Measurements from ENCODE around the gene MYDGF.
"Not testable (repeated sequence)": the region's sequence is repeated elsewhere in the genome, so short reads cannot be mapped to it uniquely, and the experiment has no call there.

MYDGF gene

DNA sequence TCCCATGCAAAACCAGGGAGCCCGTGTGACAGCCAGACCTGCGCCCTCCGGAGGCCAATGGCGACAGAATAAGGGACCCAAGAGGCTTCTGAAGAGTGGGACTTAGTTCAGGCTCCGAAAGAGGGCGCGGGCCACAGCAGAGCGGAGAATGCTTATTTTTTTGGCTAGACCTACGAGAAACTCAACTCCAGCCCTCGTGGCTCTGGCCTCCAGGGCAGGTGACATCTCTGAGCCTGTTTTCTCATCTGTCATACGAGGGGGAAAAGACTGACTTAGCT, 30.5 kb upstream of the MYDGF start:
- DNase-seq (ENCODE audit: low read depth, low spot score): no peak

DNA sequence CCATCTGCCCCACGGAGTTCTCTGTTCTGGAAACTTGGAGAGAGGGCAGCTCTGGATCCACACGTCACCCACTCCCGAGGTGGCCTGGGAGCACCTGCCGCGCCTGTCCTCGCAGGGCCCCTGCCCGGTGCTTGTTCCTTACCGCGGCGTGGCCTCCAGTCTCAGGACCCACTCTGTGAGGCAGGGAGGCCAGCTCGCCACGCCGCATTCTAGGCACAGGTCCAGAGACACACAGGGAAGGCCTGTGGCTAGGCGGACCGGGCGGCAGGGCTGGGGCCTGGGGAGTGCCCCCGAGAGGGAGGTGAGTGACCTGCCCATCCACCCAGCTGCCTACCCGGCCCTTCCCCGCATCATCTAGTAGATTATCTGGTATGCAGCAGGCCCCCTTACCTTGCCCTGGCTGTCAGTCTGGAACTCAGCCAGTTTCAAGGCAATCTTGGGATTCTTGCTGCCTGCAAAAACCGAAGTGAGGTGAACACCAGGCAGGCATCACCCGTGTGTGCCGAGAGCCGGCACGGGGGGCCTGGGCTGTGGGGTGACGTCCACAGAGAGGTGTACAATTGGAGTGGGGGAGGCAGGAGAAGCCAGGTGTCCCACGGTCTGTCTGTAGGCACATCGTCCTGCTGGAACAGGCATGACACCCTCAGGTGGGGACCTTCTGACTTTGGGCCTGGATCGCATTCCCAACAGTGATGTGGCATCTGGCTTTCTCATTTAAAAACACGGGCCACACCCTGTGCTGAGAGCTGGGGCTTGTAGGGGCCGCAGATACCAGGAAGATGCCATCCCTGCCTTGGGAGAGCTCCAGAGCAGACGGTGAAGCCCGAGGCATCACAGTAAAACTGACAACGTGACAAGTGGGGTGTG, 29.9 kb upstream of the MYDGF start:
- DNase-seq (ENCODE audit: low read depth, low spot score): no peak

DNA sequence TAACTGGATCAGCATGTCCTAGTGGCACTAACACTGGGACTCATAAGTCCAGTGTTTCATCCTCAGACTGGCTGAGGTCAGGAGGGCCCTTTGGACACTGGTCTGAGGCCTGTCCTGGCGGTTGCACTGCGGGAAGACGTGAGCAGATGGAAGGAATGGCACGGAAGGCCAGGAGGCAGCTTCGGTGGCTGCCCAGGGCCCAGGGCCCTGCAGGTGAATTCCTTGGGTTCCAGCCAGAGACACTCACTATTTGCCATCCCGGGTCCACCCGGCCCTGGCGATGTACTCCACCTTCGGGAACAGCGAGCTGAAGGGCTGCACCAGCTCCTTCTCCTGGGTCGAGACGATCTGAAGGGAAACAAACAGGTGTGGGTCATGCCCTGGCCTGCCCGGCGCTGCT, 27.2 kb upstream of the MYDGF start:
- DNase-seq (ENCODE audit: low read depth, low spot score): no peak

DNA sequence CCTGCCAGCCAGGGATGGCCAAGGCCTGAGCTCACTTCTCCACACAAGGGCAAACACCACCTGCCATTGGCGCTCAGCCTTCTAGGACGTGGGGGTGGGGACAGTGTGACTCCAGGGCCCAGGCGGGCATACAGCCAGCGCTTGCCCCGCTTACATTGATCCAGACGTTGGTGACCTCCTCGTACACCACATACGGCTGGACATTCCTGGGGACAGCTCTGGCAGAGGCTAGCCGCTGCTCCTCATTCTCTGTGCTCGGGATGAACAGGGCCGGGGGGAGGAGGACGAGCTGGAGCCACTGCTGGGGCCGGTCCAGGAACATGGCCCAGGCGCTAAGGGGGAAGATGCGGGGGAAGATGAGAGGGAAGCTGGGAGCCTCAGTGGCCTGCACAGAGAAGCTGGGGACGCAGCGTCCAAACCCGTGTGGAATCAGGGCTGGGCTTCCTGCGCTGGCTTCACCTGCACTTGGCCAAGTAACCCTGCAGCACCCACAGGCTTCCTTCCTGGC, 25.1 kb upstream of the MYDGF start:
- no peak for DNase-seq (ENCODE audit: low read depth, low spot score)

DNA sequence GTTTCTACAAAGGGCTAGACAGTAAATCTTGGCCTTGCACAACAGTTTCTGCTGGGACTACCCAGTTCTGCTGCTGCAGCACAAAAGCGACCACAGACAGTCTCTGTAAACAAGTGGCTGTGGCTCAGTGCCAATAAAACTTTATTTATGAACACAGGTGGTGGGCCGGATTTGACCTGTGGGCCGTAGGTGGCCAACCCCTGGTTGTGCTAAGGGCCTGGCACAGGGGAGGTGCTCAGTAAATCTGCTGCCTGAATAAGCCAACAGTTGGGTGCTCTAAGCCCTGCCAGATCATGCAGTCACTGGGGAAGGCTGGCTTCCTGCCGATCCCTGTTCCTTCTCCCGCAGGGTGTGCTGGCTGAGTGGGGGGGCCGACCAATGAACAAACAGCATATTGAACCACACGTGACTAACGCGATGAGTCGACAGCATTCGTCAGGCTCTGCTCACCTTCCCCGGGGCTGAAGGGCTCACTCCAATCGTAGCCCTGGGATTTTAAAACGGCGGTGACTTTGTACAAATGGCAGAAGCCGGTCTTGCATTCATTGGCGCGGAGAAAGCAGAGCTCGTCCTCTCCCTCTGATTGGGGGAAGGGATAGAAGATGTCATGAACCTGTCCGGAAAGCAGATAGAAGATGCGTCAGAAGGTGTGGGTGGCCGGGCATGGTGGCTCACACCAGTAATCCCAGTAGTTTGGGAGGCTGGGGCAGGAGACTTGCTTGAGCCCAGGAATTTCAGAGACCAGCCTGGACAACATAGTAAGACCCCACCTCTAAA, 24.3 kb upstream of the MYDGF start:
- DNase-seq (ENCODE audit: low read depth, low spot score): peak; percentile 92

DNA sequence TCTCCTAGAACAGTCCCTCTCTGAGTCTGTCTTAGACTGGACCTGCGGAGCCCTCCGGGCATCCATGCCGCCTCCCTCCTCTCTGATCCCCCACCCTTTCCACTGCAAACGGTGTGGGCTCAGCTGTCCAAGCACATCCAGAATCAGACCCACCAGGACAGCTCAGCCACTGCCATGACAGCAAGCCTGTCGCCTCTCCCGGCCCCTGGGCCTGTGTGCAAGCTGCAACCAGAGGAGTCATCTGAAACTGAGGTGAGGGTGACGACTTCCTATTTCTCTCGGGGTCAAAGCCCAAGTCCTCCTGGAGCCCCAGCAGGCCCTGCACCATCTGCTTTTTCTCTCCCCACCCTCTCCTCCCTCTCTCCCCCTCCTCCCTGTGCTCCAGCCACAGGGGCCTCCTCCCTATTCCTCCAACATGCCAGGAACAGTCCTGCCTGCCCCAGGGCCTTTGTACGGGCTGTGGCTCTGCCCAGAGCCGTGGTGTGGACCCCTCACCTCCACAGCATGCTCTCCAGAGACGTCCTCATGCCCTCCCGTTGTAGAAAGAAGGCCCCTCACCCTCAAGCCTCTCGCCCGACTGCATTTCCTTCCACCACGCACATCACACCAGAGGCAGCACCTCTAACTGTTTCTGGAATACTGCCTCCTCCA, 23.5 kb upstream of the MYDGF start:
- no peak for DNase-seq (ENCODE audit: low read depth, low spot score)

DNA sequence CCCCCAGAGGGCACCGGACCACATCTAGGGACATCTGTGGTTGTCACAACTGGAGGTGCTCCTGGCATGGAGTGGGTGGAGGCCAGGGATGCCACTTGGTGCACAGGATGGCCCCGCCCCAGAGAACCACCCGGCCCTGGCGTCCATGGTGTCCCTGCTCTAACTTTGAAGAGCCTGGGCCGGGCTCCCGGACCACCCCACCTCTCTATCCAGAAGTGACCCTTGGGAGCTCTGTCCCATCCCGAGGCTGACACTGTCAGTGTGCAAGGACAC, 22.9 kb upstream of the MYDGF start:
- no peak for DNase-seq (ENCODE audit: low read depth, low spot score)

DNA sequence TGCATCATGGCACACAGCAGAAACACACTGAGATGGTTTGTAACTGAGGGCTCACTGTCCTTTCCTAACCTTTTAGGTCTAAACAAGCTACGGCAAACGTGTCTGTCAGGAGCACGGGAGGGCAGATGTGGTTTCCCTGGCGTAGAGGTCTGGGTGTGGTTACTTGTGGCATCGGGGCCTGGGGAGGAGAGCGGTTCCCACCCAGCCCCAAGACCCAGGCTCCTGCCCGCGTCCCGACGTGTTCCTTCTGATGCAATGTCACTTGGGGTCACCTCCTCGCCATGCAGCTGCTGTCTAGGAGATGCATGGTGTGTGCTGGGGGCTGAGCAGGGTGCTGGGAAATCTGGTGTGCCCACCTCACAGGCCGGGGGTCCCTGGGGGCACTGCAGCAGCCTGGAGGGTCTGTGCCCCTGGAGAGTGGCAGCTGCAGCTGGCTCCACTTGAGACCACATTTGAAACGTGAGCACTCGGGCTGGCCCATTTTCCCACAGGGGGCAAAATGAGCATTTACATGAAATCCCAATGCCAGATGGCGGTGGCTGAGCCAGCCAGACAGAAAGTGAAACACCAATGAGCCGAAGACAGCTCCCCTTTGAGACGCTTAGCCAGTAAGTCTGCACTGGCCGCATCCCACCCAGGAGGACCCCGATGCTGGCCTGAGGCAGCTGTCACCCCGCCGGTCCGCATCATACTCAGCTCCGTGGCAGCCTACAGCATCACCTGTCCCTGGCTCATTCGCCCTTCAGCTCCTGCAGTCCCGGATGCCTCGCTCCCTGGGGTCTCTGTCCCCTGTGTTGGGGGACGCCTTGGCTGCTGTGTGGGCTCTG, 22.3 kb upstream of the MYDGF start:
- no peak for DNase-seq (ENCODE audit: low read depth, low spot score)

DNA sequence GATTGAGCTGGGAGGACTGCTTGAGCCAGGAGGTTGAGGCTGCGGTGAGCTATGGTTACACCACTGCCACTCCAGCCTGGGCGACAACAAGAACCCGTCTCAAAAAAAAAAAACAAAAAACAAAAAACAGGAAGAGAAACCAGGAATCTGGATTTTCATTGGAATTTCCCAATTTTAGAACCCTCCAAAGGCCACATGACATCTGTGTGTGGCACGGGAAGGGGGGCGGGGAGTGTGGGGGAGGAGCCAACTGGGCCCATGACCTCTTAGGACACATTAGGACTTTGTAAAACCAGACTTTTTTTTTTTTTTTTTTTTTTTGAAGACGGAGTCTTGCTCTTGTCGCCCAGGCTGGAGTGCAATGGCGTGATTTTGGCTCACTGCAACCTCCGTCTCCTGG, 21.2 kb upstream of the MYDGF start:
- no peak for DNase-seq (ENCODE audit: low read depth, low spot score)

DNA sequence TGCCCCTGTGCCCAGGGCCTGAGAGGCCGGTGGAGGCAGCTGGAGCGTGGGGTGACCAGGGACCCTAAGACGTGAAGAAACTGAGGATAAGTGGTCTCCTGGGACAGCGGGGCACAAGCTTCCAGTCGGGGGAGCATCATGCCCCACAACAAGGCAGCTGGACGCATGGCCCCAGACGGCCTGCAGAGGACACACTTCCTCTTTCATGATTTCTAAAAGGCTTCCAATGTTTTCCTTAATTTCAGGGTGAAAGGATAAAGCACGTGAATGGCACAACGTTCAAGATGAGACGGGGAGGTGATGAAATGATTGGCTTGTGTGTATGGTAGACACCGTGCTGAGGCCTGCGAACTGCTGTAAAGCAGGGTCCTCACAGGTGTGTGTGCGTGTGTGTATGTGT, 20.2 kb upstream of the MYDGF start:
- no peak for DNase-seq (ENCODE audit: low read depth, low spot score)

DNA sequence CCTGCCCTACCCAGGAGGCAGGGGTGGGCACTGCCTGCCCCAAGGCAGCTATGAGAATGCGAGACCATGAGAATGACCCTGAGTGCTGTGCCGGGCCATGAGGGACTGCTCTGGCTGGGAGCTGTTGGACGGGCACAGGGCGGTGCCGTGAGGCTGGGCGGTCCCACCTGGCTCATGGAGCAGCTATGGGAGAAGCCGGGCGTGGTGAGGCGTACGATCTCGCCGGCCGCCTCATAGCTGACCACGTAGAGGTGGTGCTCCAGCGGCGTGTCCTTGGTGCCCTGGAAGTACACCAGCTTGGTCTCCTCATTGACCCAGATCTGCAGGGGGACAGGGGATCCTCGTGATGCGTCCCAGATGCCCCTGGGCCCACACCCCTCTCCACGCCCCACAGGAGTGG, 19.3 kb upstream of the MYDGF start:
- DNase-seq (ENCODE audit: low read depth, low spot score): no peak

DNA sequence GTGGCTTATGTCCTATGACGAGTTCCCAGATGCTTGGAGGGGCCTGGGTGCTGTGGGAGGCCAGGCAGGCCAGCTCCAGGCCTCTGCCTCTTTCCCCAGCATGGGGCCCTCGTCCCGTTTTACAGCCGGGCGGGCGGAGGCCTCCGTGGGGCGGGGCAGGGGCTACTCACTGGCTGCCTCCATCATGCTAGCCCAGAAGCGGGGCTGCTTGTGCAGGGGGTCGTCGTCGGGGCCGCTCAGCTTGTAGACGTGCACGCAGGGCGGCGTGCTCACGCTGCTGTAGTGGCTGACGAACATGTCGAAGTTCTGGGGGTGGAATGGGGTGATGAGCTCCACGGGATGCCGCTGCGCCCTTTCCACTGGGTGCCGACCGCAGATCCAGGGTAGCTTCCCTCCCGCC, 18.4 kb upstream of the MYDGF start:
- DNase-seq (ENCODE audit: low read depth, low spot score): no peak

DNA sequence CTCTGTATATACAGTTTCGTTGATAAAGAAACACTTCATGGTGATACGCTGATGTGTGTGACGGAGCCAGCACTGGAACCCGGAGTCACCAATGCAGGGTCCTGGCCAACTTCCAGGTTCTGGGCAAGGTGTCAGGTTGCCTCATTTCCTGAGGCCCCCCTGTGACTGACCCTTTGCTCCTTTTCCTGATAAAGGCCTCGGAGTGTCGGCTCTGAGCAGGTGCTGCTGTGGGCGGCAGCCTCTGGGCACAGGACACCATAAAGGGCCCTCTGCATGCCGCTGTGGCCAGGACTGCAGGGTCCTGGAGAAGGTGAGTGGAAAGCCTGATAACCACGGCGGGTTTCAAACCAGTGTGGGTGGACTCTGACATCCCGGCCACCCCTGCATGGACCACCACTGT, 17.3 kb upstream of the MYDGF start:
- no peak for DNase-seq (ENCODE audit: low read depth, low spot score)

DNA sequence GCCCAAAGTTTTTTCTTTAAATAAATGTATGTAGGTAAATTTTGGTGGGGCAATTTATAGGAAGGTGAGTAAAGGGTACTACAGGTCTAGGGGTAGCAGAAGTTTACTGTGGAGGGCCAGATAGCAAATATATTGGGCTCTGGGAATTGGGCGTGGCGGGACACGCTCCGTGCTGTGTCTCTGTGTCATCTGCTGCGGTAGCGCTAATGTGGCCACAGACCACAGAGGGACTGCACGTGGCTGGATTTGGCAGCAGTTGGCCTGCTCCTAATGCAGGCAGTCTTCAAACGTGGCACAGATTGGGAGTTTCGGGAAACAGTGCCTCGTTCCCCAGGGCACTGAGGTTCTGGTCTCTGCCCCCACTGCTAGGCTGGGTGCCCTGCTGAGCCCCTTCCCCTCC, 16.6 kb upstream of the MYDGF start:
- DNase-seq (ENCODE audit: low read depth, low spot score): no peak

DNA sequence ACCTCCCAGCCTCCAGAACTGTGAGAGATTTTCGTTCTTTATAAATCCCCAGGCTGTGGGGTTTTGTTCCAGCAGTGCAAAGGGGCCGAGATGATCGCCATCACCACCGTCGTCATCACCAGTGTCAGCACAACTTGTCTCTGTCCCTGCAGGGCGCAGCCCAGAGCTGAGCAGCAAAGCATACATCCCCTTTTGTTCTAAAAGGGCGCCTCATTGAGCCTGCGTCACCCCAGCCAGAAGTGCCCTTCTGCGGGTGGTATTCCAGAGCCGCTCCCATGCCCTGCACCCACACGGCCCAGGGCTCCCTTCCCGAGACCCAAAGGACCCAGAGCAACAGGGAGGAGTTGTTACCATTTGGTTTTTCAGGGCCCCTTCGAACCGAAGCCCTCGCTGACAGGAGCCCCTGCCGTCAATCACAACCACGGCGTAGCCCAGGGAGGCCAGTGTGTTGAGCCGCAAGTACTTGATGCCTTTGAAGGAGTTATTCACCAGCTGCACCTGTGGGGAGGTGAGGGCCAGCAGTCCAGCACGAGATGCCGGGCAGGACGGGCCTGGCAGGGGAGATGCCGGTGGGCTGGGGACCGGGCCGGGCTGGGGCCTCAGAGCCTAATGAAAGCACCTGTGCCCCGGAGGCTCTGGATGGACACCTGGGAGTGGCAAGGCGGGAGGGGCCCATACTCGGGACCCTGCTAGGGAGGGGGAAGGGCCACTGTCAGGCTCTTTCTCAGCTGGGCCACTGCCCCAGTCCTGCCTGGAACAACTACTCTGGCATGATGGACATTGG, 14.4 kb upstream of the MYDGF start:
- no peak for DNase-seq (ENCODE audit: low read depth, low spot score)

DNA sequence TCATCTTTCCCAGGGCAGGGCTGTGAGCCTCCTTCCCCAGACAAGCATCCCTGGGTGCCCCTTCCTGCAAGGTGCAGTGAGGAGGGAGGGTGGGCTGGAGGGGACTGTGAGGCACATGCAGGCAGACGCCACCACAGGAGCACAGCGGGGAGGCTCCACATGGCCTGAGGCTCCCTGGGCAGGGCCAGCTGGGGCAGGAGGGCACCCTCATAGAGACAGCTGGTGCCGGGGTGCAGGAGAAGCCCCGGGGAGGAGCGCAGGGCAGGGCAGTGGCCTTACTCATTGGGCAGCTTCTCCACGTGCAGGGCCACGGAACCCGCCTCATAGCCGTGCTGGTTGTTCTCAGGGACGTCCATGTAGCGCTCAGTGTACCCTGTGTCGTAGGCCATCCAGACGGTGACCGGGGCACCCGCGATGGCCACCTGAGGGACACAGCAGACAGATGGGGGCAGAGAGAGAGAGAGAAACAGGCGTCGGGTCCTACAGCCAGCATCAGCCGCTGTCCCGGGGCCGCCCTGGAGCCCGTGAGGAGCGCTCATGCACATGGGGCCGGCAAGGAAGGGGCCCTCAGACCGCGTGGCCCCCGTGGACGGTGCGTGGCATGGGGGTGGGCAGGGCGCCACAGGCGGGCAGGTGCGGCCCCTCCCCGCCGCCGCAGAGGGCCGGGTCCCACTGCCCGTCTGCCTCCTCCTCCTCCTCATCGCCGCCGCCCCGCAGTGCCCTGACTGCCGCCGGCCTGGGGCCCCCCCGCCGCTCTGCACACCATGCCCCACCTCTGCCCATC, 12.5 kb upstream of the MYDGF start:
- no peak for DNase-seq (ENCODE audit: low read depth, low spot score)

DNA sequence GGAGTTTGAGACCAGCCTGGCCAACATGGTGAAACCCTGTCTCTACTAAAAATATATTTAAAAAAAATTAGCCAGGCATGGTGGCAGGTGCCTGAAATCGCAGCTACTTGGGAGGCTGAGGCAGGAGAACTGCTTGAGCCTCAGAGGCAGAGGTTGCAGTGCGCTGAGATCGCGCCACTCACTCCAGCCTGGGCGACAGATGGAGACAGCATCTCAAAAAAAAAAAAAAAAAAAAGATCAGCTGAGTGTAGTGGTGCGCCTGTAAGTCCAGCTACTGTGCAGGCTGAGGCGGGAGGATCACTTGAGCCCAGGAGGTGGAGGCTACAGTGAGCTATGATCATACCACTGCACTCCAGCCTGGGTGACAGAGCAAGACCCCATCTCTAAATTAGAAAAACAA, 9.9 kb upstream of the MYDGF start:
- not testable (repeated sequence) for DNase-seq (ENCODE audit: low read depth, low spot score)

DNA sequence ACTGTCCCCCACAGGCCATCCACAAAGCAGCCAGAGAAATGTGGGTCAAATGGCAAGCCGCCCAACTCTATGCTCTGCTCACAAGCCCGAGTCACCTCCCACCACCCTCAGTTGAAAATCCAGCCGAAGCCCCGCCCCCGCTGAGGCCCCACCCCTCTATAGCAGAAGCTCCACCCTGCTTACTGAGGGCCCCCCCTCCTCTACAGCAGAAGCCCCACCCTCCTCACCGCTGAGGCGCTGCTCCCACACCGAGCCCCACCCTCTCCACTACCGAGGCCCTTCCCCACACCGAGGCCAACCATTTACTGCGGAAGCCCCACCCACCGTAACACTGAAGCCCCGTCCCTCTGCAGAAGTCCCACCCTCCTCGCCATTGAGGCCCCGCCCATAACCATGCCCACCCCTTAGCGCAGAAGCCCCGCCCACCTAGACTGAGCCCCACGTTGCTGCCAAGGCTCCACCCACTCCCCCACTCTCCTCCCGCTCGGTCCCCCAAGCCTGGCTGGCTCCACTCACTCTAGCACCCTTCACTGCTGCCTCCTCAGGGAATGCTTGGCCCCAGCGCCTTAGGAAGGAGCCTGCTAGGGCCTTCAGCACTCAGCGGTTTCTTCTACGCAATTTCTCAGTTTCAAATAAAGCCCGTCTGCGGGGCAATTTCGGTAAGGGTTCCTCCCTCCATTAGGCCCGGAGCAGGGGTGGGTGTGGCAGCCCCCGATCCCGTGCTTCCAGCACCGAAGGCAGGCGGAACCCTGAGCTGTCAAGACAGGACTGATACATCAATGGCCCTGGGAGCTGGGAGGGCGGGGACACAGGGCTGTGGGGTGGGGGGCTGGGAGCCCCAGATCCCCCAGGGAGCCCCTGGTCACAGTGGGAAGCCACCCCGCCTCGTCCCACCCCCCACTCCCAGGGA, 9.0 kb upstream of the MYDGF start:
- no peak for DNase-seq (ENCODE audit: low read depth, low spot score)

DNA sequence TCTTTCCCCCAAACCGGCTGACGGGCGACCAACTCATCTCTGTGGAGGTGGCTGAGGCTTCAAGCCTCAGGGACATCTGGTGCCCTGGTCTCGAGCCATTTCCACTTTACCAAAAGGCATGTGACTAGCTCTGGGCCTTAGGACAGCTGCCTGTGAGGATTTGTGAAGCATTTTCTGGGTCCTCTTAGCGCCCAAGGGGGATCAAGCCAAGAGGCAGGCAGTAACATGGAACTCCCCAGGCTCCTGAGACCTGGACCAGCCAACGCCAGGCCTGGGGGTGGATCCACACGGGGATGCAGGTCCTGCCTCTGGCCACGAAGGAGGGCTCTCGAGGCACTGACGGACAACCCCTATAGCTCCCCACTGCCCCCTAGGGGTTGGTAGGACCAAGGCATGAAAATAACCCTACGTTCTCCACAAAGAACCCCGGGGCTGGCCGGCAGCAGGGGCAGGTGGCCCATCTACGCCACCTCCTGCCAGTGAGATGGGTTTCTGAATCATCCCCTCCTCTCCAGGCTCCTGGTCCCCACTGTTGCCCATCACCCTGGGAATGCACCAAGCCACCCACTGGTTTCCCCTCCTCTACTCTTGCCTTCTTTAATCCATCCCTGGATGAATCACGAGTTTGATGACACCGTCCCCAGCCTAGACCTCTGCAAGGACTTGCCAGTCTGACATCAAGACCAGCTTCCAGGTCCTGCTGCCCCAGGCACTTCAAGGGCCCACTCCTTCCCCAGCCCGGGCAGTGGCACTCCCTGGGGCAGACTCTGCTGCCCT, 7.0 kb upstream of the MYDGF start:
- DNase-seq (ENCODE audit: low read depth, low spot score): no peak

All from brain pericyte (primary cell).